HL-60/S4 treated with phorbol 12-myristate 13-acetate at 8.2 ng/mL for 4 days and 3 days (cell line): ENCODE results near the gene LRRC4C.

Experiments
- in situ Hi-C: fragments of 300-500 bp; cut with MboI; formaldehyde crosslinking; loops from 2 replicates; pipeline ENCODE4 v1.15.0; 2022; ENCODE audit warnings: low sequenced_read_pairs

The LRRC4C gene

DNA sequence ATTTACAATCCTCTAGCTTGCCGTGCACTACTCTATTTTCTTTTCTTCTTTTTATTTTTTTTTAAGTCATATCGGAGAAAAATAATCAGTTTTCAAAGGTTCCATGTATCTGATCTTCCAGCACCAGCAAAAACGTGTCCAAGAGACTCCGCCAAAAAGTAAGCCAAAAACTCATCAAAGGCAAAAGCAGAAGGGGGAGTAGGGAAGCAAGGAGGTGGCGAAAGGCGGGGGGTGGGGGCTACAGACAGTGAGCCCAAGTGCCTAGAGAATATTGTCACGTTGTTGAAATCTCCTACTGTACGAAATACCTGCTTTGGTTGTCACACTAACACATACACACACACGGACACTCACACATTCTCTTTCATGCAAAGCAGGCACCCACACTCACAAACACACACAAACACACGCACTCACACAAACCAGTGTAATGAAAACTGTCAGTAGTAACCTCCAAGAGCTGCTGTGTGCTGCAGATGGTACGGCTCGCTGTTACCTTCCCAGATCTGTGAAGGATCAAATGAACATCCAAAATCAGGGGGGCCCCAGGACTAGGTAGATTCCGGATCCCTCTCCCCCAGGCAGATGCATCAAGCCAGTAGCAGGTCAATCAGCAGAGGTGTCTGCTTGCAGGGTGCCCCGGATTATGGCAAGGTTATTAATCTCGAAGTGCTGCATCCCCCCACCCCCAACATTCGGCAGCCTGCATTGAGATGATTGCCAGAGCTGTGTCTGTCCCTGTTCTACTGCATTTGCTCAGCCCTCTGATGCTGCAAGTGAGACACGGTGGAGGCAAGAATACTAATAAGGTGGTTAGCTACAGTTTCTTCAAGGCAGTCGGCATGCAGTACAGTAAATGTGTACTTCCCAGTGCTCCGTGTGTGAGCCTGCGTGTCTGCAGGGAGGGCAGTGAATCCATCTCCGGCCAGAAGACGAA is at the start of gene LRRC4C:
LRRC4C (minus strand) TSS at position 188 of the 937 bp plus-strand sequence.
- in situ Hi-C loops = loop anchor here (25.0 kb wide), 1 partner anchor 1078 kb away; no protein-coding TSS in a partner anchor

DNA sequence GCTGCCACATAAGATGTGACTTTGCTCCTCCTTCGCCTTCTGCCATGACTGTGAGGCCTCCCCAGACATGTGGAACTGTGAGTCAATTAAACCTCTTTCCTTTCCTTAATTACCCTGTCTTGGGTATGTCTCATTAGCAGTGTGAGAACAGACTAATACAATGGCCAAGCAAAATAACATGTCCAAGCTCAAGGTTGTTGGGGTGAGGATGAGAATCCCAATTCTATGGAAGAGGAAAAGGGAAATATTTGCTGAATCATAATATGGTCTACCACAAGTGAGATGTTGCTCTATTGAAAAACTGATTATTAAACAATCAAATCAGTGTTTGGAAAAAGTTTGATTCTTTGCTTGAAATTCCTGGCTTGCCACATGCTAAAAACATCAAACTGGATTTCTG is 48.7 kb upstream of the LRRC4C start:
- in situ Hi-C loops = no loop called here

DNA sequence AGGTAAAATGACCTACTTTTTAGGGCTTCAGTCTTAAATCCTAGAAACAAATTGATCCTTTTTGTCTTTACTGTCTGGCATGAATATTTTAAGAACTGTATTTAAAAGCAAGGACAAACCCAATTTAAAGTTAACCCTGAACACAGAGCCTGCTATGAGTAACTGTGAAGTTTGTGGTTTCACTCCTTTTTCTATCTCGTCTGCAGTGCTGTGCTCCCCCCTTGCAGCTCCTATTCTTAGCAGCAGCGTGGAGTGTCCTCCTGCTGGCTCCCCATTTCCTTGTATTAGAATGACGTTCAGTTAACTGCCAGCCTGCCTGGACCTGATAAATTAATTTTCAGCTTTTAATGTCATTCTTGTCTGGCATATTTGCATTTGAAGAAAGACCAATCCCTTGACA is 40.0 kb upstream of the LRRC4C start:
- in situ Hi-C loops = no loop called here

DNA sequence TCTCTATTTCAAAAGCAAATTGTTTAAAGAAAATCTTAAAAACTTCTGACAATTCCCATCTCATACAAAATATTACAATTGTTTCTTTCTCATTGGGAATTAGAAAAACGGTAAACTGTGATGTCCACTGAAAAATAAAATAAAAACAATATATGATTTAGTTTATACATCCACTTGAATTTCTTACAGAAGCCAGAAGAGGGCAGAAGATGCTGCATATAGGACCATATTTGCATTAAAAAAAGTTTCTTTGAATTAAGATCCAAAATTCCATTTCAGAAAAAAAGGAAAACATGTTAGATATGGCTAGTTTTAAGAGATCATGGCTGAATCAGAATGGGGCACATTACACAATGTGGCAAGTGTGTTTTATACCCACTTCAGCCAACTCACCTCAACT is 39.3 kb upstream of the LRRC4C start:
- in situ Hi-C loops = no loop called here

DNA sequence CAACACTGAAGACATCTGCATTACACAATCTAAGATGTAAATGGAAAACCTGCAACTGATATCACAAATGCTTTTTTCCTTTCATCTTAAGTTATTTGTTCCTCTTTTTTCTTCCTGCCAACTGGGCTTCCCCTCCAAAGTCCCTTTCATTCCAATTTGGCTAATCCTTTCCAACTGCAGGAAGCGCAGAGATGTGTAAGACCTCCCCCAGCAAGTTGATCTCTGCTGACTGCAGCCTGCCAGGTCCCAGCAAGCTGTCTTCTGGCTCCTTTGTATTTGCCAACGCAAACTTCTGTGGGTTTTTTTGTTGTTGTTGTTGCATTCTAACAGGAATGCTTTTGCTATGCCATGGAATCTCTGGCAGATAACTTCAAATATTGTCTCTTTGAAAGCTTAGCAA is 38.5 kb upstream of the LRRC4C start:
- in situ Hi-C loops = no loop called here

DNA sequence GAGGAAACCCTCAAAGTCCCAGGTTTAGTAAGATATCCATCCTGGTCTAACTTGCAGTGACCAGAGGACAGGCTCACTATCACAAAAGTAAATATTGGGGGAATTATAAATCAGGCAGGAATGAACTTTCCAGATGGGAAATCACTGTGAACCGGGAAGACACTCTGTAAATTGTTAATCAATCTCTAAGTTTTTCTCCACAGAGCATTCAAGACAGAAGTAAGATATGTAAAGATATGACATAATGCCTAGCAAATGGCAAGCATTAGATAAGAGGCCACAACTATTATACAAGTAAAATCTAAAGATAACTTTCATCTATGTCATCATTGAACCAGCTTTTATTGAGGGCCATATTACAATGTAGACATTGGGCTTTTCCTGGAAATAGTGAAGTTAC is 35.3 kb upstream of the LRRC4C start:
- in situ Hi-C loops = no loop called here

DNA sequence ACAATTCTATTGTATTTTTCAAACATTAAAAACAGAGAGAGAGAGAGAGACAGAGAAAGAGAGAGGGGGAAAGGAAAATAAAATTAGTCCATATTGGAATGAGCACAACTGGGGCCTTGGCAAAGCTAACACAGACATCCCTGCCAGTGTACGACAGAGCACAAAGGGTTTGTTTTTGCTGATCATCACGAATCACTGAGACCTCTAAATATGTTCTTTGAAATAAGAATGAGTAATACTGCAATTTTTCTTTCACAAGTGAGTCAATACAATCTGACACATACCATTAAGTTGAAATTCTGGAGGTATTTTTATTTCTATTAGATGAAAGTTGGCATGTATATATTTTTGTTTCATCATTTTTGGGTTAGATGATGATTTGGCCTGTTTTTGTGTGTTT is 27.0 kb upstream of the LRRC4C start:
- in situ Hi-C loops = no loop called here

DNA sequence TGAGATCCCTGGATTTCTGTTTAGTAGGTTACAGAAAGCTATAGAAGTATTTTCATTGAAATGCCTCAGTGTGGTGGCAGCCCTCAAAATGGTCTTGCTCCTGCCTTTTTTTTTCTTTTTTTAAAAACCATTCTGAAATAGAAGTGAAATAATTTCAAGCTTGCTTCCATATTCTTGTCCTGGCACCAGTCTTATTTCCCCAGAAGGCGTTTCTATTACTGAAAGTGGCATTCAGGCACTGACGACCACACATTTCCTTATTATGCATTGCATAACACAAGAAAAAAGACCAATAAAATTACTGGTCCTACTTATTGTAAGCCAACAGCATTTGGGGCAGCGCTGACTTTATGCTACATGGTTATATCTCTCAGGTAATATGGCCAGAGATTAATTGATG is 24.5 kb upstream of the LRRC4C start:
- in situ Hi-C loops = no loop called here

DNA sequence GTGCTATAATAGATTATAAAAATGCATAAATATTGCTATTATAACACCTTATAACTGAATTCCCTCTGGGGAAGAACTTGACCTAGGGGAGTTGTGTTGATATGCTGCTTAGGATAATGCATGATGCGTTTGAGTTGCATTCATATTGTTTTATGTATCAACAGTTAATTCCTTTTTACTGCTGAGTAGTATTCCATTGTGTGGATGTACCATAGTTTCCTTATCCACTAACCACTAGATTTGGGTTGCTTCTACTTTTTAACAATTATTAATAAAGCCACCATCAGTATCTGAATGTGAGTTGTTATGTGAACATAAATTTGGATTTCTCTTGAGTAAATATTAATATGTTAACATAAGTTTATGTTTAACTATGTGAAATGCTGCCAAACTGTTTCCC is 19.7 kb upstream of the LRRC4C start:
- in situ Hi-C loops = no loop called here

DNA sequence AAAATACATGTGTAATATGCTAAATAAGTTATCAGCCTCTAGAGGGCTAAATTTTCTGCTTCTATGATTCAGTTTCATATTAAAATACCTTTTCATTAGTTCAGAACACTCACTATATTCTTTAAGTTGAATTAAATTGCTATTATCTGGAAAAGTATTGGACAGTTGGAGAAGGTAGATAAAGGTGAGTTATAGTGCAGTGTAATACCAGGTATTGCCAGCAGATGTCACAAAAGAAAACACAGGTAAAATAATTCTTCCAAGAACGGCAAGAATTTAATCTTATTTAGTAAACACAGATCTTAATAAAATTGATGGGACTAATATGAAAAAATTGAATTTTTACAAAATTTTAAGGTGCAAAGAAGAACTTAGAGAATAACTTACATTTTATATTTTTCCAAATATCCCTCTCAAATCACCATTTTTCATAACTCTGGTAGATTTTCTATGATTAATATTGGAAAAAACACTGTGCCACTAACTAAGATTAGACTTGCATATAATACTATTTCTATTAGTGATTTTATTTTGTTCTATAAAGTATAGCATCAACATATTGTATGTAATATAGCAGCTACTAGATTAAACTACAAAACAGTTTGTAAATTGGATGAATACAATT is 1.7 kb upstream of the LRRC4C start:
- in situ Hi-C loops = loop anchor here (25.0 kb wide), 1 partner anchor 1076 kb away; no protein-coding TSS in a partner anchor

DNA sequence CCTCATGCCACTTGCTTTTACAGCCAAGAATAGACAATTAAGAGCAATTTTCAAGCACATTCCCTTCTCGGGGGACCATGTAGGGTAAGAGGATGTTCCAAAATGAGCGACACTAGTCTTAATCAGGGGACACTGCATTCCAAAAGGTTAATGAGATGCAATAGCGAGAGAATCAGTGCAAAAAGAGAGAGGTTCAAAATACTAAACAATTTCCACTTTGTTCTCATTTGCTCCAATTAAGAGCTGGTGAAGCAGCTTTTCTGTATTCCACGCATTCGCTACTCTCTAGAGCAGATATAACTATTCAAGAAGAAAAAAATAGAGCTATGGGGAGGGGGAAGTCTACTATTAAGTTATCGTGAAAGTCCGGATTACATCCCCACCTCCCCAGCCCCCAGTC is 811 bp downstream of the LRRC4C start:
- in situ Hi-C loops = loop anchor here (25.0 kb wide), 1 partner anchor 1079 kb away; no protein-coding TSS in a partner anchor

DNA sequence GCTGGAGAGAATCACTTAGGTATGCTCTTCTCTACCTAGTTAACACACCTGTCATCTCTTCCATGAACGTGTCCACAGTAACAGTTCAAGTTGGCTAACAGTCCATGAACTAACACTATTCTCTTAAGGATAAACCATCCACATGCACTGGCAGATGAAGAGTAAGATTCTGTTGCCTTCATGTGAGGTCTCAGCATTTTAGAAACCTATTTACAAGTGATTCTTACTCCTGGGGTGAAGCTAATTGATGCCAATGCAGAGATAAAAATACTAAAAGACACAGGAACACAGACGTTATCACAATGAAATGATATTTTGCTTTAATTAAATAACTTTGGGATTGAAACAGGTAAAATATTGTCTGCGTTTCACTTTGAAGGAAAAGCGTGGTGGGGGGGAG is 1.3 kb downstream of the LRRC4C start:
- in situ Hi-C loops = loop anchor here (25.0 kb wide), 1 partner anchor 1079 kb away; no protein-coding TSS in a partner anchor

DNA sequence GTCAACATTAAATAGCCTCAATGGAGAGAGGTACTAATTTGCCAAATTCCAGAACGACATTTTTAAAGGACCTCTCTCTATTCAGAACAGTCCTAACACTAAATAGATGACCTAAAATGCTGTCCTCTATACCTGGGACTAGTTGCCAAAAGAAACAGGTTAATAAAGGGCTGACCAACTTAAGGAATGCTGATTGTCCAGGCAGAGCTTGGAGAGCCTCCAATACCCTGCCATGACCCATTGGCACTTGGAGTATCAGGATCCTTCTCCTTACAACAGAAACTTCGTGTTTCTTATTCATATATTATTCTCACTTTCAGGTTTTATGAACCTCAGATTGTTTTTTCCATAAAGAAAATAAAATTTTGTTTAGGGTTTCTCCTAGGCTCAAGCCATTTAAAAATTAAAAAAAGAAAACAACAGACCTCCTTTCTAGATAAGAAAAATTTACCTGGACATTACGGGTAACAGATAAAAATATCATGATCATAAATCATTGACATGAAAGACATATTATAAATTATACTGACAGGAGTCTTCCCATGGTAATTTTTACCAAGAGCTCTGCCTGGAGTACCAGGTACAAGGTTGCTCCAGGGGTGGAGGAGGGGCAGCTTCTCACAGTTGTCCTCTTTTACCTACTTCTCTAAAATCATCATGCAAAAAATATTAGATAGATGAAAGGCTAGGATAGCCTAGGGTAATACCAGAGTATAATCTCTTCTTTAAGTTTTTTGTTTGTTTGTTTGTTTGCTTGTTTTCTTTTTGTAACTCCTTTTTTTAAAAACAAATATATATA is 2.0 kb downstream of the LRRC4C start:
- in situ Hi-C loops = loop anchor here (25.0 kb wide), 1 partner anchor 1080 kb away; no protein-coding TSS in a partner anchor

DNA sequence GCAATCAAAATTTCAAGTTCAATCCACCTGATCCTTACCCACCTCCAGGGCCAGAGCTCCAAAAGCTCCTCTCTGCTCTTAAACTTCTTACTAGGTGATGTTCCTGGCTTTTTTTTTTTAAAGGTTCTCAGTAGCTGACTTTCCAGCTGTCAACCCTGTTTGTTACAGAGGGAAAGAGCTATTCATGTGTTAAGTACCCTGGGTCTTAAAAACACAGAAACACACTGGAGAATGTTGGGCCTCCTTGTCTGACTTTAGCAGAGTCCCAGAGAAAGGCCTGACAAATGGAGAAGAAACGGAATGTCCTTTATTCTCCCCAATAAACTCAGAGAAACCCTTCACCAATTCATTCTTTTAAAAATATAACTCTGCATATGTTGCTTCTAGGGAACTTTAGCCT is 3.2 kb downstream of the LRRC4C start:
- in situ Hi-C loops = loop anchor here (25.0 kb wide), 1 partner anchor 1081 kb away; no protein-coding TSS in a partner anchor

DNA sequence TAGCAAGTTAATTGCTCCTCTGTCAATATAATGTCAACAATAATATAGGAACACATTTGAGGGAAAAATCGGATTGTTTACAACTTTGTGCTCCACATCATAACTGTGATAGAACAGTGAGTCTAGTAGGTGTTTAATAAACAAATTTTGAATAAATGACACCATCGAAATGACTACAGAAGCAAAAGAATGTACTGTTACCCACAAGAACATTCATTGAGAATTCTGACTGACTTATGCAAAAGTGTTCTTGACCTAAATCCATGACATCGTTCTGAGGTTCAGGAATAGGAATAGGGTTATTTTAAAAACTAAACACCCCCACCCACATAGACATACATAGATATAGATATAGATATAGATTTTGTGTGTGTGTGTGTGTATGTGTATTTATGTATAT is 8.4 kb downstream of the LRRC4C start:
- in situ Hi-C loops = loop anchor here (25.0 kb wide), 1 partner anchor 1086 kb away; no protein-coding TSS in a partner anchor

DNA sequence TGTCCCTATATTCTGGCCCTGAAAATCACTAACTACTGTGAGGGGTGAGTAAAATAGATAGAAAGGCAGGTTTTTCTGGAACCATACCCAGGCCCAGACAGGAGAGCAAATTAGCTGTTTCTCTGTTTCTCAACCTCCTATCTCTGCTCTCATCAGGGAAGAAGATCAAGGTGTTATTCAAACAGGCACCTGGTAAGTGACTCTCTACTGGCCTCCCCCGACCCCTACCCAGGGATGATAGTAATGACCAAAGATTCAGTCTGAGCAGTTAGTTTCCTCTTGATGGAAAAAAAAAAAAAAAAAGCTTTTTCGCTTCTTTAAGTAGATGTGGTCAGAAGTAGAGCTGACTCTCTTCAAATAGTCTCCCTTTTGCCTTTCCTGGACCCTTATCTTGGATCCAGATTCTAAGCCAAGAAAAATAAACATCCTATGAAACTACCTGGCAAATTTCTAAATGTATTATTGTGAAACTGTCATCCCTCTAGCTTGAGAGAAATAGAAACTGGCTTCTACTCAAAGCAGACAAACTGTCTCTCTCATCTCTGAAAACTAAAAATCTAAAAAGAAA is 9.9 kb downstream of the LRRC4C start:
- in situ Hi-C loops = loop anchor here (25.0 kb wide), 1 partner anchor 1088 kb away; no protein-coding TSS in a partner anchor

DNA sequence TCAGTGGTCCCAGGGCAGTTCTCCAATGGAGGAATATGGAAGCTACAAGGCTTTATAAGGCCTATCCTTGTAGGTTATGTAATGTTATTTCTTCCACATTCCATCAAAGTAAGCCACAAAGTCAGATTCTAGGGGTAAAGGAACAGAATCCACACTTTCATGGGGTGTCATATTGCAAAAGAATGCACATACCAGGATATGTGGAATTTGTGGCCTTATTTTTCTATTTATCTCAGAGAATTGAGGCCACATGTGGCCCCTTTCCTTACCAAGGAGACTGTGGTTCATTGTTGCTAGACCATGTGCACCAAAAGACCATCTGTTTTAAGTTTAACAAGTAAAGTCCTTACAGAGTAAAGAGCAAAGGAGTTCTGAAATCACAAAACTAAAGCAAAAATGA is 12.9 kb downstream of the LRRC4C start:
- in situ Hi-C loops = no loop called here

DNA sequence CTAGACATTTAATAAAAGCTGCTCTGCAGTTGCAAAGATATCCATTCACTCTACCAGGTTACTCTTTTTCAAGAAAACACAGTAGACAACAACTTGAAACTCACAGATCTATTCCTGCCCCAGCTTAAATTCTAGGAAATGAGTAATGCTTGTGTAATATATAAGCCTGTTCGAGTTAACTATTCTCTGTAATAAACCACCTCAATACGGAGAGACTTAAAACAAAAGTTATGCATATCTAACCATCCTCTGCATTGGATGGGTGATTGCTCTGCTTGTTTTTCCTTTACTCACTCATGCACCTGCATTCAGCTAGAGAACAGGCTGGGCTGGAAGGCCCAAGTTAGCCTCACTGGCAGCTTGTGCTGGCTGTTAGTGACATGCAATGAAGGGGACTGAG is 13.3 kb downstream of the LRRC4C start:
- in situ Hi-C loops = no loop called here

DNA sequence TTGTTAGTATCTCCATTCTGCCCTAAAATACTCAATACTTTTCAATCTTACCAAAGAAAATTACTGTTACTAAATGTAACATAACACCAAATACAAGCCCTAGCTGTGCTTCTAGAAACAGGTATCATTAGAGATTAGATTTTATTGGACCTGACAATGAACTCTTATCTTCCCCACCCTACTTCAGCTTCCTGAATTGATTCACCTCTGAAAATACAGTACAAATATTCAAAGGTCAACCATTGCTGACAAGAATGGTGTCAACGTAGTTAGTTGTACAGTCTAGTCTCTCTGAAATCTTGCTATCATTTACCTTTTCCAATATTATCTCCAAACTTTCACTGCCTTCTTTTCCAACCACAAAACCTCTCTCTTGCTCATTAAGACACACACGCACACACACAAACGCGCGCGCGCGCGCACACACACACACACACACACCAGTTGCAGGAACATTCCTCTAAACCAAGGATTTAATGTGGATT is 22.4 kb downstream of the LRRC4C start:
- in situ Hi-C loops = no loop called here

DNA sequence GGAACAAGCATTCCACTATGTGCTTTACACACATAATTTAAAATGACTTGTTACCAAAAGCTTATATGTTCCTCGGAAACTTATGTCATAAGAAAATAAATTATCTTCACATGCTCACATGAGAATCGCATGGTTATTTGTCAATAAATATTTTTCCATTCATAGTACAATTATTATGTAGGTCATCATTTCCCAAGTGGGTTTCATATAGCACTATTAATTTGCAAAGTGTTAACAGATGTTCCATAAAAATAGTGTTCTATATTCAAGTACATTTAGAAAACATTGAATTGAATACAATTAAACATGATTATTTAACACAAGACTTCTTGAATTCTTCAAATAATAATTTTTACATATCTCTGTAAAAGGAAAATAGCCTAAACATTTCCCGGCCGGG is 23.9 kb downstream of the LRRC4C start:
- in situ Hi-C loops = no loop called here
